Stomach (tissue), 4 donors: ENCODE data around the gene ABCA1.

Experiments used
- EP300 ChIP-seq: sonication (generic); formaldehyde crosslinking; IDR thresholded peaks from one replicate; pipeline ENCODE4 v1.6.1; 2017; ENCODE audit warnings: antibody characterized with exemption
- POLR2A ChIP-seq, 4 donors: fragments of 450-650 bp; IDR thresholded peaks; one replicate each; pipeline ENCODE4 v1.6.1; 2016; ENCODE audit warnings: antibody characterized with exemption in 4 of 4, control low read depth in 2 of 4, mild to moderate bottlenecking in 1 of 4, moderate library complexity in 1 of 4
- POLR2AphosphoS5 ChIP-seq, 3 donors: sonication (generic); formaldehyde crosslinking; IDR thresholded peaks; one replicate each; pipeline ENCODE4 v1.6.1; 2016; ENCODE audit warnings: antibody characterized with exemption in 3 of 3
- TF ChIP-seq, protein P1 (sequence below), 7 experiments: fragments of 450-650 bp in 4 of 7; fragments of 200-600 bp in 3 of 7; sonication (generic) in 3 of 7; IDR thresholded peaks; one replicate each; pipeline ENCODE4 v1.5.1; 2016 to 2019; ENCODE audit warnings: antibody characterized with exemption in 7 of 7, control low read depth in 2 of 7, mild to moderate bottlenecking in 1 of 7

DNA sequence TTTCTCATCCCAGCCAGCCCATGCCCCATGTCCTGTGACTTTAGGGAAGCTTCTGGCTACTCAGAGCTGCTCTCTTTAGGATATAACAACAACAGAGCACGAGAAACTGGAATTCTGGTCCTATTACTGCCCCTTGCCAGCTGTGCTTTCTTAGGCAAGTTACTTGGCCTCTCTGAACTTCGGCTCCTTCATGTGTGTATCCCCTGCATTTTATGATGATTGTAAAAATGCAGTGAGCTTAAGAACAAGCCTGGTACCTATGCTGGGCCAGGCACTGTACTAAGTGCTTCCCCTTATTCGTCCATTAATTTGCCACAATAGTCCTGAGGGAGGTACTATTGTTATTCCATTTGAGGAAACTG, 54.5 kb downstream of the ABCA1 start:
- TF ChIP-seq, protein P1, sequence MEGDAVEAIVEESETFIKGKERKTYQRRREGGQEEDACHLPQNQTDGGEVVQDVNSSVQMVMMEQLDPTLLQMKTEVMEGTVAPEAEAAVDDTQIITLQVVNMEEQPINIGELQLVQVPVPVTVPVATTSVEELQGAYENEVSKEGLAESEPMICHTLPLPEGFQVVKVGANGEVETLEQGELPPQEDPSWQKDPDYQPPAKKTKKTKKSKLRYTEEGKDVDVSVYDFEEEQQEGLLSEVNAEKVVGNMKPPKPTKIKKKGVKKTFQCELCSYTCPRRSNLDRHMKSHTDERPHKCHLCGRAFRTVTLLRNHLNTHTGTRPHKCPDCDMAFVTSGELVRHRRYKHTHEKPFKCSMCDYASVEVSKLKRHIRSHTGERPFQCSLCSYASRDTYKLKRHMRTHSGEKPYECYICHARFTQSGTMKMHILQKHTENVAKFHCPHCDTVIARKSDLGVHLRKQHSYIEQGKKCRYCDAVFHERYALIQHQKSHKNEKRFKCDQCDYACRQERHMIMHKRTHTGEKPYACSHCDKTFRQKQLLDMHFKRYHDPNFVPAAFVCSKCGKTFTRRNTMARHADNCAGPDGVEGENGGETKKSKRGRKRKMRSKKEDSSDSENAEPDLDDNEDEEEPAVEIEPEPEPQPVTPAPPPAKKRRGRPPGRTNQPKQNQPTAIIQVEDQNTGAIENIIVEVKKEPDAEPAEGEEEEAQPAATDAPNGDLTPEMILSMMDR (IDR thresholded peaks at IDR 0.05): no peak
- TF ChIP-seq POLR2A (IDR thresholded peaks at IDR 0.05): no peak
- no peak for TF ChIP-seq POLR2AphosphoS5 (IDR thresholded peaks at IDR 0.05)
- TF ChIP-seq EP300: no peak
